GM12878 (cell line): Measurements from ENCODE around the gene GREB1.

Source experiments
- CBFB ChIP-seq: IDR thresholded peaks from 2 replicates; pipeline ENCODE4 v1.6.1; 2016; ENCODE audit warnings: antibody characterized with exemption, low read depth
- CEBPB ChIP-seq, 2 experiments: fragments of 150-350 bp in 1 of 2; IDR thresholded peaks; 2 replicates each; pipeline ENCODE4 v1.6.1; 2012 to 2014; ENCODE audit warnings: low read depth in 2 of 2, low read length in 2 of 2, borderline replicate concordance in 1 of 2, inconsistent platforms in 1 of 2
- CREB1 ChIP-seq: IDR thresholded peaks from 2 replicates; pipeline ENCODE4 v1.6.1; 2012; ENCODE audit warnings: low read depth, mild to moderate bottlenecking, inconsistent platforms
- EP300 ChIP-seq, 2 experiments: fragments of 150-350 bp in 1 of 2; IDR thresholded peaks; 2 replicates each; pipeline ENCODE4 v1.6.1; 2011 to 2012; ENCODE audit warnings: low read depth in 2 of 2, low read length in 2 of 2, borderline replicate concordance in 1 of 2, improper control_type of control experiment in 1 of 2, inconsistent platforms in 1 of 2; ENCODE audit not compliant: control insufficient read depth in 1 of 2
- FOS ChIP-seq: IDR thresholded peaks from 3 replicates; pipeline ENCODE4 v1.6.1; 2011; ENCODE audit warnings: borderline replicate concordance; ENCODE audit not compliant: insufficient read length; ENCODE audit errors: extremely low read depth
- MYC ChIP-seq: IDR thresholded peaks from 2 replicates; pipeline ENCODE4 v1.6.1; 2011; ENCODE audit warnings: mild to moderate bottlenecking, low read length, moderate library complexity, inconsistent platforms; ENCODE audit not compliant: insufficient read depth, insufficient replicate concordance, insufficient read length, severe bottlenecking
- SPI1 ChIP-seq: IDR thresholded peaks from 2 replicates; pipeline ENCODE4 v1.6.1; 2011; ENCODE audit warnings: low read depth, mild to moderate bottlenecking, low read length, moderate library complexity, borderline replicate concordance; ENCODE audit not compliant: insufficient read depth
- TAF1 ChIP-seq: IDR thresholded peaks from 2 replicates; pipeline ENCODE4 v1.6.1; 2011; ENCODE audit warnings: mild to moderate bottlenecking, low read depth, low read length, borderline replicate concordance
- YY1 ChIP-seq: IDR thresholded peaks from 2 replicates; pipeline ENCODE4 v1.6.1; 2011; ENCODE audit warnings: low read depth, mild to moderate bottlenecking, low read length
- ZBED1 ChIP-seq: IDR thresholded peaks from 2 replicates; pipeline ENCODE4 v1.6.1; 2016; ENCODE audit warnings: borderline replicate concordance
- ZNF384 ChIP-seq: IDR thresholded peaks from 2 replicates; pipeline ENCODE4 v1.6.1; 2012; ENCODE audit warnings: low read depth, mild to moderate bottlenecking, low read length, improper control_type of control experiment, borderline replicate concordance
- TF ChIP-seq, protein P1 (sequence below), 3 experiments: IDR thresholded peaks in 2 of 3; conservative IDR thresholded peaks in 1 of 3; 2 replicates each; pipeline ENCODE4 v1.5.1; 2011; ENCODE audit warnings: low read depth in 3 of 3, low read length in 3 of 3, mild to moderate bottlenecking in 3 of 3, control low read depth in 2 of 3, moderate library complexity in 2 of 3, inconsistent platforms in 1 of 3, mixed read lengths in 1 of 3; ENCODE audit not compliant: control insufficient read depth in 2 of 3, insufficient read depth in 1 of 3; ENCODE audit errors: extremely low read depth in 1 of 3
- TF ChIP-seq, protein P2 (sequence below): IDR thresholded peaks from 2 replicates; pipeline ENCODE4 v1.6.1; 2011; ENCODE audit warnings: borderline replicate concordance, low read depth, mild to moderate bottlenecking, moderate library complexity, low read length; ENCODE audit not compliant: insufficient read depth, poor library complexity, severe bottlenecking

DNA sequence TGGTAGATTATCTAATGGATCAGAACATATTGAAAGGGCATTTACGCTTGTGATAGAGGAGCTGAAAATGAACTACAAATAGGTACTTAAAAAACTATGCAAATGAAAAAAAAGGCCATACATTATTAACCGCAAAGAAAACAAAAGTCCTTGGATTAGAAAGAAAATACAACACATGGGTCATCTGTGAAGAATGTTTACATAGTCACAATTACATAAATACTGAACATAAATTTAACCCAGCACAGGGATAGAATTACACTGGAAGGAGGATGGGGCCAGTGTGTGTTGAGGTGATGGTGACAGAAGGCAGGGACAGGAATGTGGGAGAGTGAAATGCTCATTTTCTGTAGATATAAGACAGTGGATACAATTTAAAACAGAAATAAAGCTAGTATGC, 129.6 kb downstream of the GREB1 start:
- TF ChIP-seq CREB1: no peak
- TF ChIP-seq, protein P1, sequence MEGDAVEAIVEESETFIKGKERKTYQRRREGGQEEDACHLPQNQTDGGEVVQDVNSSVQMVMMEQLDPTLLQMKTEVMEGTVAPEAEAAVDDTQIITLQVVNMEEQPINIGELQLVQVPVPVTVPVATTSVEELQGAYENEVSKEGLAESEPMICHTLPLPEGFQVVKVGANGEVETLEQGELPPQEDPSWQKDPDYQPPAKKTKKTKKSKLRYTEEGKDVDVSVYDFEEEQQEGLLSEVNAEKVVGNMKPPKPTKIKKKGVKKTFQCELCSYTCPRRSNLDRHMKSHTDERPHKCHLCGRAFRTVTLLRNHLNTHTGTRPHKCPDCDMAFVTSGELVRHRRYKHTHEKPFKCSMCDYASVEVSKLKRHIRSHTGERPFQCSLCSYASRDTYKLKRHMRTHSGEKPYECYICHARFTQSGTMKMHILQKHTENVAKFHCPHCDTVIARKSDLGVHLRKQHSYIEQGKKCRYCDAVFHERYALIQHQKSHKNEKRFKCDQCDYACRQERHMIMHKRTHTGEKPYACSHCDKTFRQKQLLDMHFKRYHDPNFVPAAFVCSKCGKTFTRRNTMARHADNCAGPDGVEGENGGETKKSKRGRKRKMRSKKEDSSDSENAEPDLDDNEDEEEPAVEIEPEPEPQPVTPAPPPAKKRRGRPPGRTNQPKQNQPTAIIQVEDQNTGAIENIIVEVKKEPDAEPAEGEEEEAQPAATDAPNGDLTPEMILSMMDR (IDR thresholded peaks at IDR 0.05 in 2 of 3, conservative IDR thresholded peaks at IDR 0.05 in 1 of 3; ENCODE audit: control insufficient read depth in 2 of 3, extremely low read depth in 1 of 3, insufficient read depth in 1 of 3, low read depth in 3 of 3, low read length in 3 of 3): no peak
- no peak for TF ChIP-seq EP300 (IDR thresholded peaks at IDR 0.05; ENCODE audit: borderline replicate concordance in 1 of 2, control insufficient read depth in 1 of 2, low read depth in 2 of 2, low read length in 2 of 2)
- no peak for TF ChIP-seq ZNF384
- TF ChIP-seq ZBED1: no peak
- TF ChIP-seq, protein P2, sequence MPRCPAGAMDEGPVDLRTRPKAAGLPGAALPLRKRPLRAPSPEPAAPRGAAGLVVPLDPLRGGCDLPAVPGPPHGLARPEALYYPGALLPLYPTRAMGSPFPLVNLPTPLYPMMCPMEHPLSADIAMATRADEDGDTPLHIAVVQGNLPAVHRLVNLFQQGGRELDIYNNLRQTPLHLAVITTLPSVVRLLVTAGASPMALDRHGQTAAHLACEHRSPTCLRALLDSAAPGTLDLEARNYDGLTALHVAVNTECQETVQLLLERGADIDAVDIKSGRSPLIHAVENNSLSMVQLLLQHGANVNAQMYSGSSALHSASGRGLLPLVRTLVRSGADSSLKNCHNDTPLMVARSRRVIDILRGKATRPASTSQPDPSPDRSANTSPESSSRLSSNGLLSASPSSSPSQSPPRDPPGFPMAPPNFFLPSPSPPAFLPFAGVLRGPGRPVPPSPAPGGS: no peak
- TF ChIP-seq MYC: no peak
- TF ChIP-seq SPI1: no peak
- TF ChIP-seq CEBPB (IDR thresholded peaks at IDR 0.05; ENCODE audit: borderline replicate concordance in 1 of 2, low read depth in 2 of 2, low read length in 2 of 2): no peak
- no peak for TF ChIP-seq YY1
- no peak for TF ChIP-seq TAF1
- no peak for TF ChIP-seq CBFB
- TF ChIP-seq FOS: no peak
